Stimulated activated CD8-positive, alpha-beta memory T cell treated with anti-CD3 and anti-CD28 coated beads, Interleukin-15, amount 100 ng/mL, for 48 hours (primary cell): ENCODE results near the gene CACNA1C.

ENCODE experiments used
- DNase-seq, 2 donors: peaks; one replicate each; pipeline ENCODE4 v3.0.0-alpha.2; 2020; ENCODE audit warnings: low read depth in 2 of 2

Gene CACNA1C

DNA sequence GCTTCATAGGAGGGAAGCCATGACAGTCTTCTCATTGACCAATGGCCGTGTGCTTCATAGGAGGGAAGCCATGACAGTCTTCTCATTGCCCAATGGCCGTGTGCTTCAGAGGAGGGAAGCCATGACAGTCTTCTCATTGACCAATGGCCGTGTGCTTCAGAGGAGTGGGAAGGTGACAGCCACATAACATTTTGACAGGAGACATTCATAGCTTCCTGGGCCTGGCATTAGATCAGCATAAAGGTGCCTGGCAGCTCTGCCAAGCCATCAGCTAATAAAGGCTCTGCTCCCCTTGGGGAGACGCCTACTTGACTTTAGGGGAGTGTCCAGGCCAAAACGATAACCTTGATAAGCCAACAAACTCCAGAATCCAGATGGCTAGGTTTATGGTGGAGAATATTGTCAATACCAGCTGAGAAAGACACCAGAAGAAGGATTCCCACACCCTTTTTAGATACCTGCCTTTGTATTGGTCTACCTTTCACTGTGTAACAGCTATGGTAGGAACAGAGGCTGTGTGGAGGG, 468.0 kb downstream of the CACNA1C start:
- DNase-seq = no peak

DNA sequence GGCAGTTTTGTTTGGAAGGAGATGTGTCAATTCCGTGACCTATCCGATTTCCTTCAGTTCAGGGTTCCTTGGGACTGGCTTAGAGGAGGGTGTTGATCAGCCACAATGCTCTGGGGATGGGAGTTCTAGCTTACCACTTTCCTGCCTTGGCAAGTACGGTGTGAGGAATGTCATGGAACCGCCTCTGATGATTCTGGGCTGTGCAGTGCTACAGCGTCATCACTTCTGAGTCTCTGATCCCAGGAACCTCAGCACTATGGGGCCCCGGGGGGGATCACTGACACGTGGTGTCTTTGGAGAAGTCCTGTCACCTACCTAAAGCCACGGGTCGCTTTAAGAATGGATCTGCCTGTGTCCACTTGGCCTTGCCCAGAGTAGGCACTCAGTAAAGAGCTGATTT, 470.5 kb downstream of the CACNA1C start:
- DNase-seq = no peak

DNA sequence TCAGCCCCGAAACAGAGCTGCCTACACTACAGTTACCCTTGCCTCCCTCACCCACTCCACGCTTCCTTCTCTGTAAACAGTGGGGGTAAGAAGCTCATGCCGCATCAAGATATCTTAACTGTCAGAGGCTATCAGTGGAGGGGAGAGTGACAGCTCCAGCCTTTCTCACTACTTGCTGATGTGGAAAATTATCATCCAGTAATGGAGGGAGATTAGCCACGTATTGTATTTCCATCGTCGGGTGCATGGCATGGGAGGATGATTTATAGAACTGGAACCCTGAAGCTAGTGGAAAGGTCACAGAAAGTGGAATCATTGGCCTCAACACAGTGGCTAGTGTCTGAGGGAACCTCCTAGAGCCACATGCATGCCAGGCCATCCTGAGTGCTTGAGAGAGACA, 471.1 kb downstream of the CACNA1C start:
- DNase-seq = no peak

DNA sequence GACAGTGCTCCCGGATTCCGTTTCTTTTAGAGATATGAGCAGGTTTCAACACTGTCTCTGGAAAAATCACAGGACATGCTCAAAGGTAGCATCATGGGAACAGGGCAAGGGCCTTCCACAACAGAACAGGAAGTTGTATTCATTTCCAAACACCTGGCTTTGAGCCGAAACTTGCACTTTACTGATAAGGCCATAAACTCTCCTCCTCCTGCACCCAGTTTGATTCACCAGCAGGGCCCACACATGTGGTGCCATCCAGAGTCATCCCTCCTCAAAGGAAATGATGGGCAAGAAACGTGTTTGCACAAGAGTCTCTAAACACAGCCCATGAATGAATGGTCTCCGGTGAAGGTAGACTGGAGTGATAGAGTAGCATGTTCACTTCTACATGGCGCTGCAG, 473.6 kb downstream of the CACNA1C start:
- no peak for DNase-seq

DNA sequence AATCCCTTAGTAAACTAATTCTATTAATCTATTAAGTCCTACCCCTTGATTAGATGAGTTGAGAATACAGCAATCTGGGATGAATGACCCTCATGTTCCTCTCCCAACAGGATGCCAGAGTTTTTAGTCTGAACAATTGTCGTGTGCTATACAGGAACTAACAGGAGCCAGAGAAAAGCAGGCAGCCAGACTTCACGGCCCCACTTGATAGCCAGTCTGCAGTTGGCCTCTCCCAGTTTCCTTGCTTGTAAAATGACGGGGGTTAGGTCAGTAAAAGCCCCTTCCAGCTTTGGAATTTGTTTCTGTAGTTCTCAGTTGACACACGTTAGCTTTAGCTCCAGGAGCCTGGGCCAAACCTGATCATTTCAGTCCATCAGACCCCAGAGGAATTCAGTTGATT, 475.2 kb downstream of the CACNA1C start:
- no peak for DNase-seq

DNA sequence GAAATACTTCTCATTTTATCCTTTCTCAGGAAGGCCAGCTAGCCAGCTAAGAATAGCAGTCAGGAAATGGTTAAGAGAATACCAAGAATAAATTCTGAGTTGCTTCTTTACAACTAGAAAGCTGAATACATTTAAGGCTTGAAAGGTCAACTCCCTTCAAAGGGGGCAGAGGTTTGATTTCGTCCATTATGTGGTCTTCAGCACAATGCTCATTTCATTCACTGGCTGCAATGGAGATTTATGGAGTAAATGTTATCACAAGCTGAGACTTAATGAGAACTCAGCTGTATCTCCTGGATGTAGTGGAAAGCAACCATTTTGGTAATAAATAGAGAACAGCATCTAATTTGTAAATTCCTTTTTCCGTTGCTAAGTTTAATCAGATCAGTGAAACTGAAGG, 477.0 kb downstream of the CACNA1C start:
- DNase-seq = no peak

DNA sequence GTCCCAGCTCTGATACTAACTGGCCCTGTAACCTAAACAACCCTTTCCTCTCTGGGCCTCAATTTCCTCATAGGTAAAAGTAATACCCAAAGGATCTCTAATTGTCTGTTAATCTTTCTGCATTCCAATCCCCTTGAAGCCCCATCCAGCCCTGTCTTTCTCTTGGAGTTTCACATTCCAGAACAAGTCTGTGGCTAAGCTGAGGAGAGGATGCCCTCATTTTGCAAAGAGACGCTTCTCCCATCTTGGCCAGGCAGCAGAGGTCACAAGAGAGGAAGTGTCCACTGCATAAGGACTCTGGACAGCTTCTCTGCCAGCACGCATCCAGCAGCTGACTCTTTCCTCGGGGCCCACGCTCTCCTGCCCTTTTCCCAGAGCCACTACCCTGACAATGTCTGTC, 478.6 kb downstream of the CACNA1C start:
- no peak for DNase-seq

DNA sequence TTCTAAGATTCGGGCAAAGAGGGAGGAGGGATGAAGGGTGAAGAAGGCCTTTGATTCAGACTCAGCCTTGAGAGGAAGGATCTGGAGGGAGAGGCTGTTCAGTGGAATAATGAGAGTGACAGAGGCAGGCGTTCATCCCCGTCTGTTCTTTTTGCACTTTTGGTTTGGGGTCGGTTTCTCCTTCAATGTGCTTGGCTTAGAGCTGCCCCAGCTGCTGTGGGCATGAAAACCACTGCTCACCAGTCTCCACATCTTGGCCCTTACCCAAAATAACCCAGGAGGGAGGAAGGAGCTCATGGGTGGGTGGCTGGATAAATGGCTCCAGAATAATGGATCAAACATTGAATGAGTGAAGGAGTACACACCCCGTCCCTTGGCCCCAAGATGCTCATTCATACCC, 480.2 kb downstream of the CACNA1C start:
- DNase-seq = no peak

DNA sequence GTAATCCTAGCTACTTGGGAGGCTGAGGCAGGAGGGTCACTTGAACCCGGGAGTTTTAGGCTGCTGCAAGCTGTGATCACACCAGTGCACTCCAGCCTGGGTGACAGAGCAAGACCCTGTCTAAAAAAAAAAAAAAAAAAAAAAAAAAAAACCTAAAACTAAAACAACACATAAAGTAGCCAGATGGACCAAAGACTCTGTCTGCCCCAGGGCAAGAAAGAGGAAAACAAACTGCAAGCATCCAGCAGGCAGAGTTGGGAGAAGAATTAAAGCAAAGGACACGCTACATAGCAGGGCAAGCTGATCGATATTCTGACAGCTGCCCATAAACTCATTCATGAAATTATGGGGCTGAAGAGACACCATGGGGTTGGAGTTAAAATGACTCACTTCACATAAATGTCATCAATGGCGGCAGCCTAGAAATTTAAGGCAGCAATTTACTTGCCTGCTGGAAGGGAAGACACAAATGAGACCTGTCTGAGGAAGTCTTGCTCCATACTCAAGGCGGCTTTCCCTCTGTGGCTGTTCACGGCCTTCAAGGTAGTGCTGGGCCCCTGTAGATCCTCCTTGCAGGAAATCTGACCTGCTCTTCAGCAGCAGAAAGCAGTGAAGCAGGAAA, 482.9 kb downstream of the CACNA1C start:
- no peak for DNase-seq

DNA sequence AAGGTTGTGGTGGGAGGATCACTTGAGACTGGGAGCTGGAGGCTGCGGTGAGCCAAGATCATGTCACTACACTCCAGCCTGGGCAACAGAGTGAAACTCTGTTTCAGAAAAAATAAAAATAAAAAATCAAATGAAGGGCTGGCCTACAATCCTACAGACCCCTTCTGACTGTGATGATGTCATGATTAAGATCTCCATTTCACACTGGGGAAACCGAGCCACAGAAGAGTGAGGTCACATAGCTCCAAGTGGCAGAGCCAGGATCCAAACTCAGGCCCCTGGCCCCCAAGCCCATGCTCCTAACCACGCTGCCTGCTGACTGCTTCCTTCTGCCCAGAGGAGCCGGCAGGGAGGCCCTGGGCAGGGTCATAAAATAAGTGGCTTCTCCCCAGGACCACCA, 483.9 kb downstream of the CACNA1C start:
- no peak for DNase-seq

DNA sequence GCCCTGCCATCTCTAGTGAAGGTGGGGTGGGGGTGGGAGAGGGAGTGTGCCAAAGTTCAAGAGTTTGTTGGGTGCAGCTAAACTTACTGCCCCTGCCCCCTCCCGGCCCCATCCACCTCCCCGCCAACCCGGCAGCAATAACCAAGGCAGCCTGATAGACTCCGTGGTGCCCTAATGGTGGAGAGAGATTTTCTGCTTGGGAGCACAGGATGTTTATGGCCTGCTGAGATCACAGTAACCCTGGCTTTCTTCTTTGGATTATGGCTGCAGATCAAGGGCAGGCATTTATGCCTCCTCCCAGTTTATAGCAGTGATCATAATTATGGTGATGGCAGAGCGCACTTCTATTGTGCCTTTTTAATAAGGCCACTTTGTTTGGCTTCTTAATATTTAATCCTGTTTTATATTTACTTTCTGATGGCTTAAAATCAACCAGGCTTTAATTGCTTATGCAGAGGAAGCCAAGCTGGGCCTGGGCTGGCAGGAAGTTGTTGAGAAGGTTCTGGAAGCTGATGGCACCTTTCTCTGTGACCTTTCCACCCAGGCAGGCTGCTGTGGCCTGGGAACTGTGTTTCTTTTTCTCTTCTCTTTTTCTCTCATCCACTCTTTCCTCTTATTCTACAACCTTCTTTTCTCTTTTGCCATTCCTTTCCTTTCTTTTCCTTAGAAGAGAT, 485.2 kb downstream of the CACNA1C start:
- DNase-seq = no peak

DNA sequence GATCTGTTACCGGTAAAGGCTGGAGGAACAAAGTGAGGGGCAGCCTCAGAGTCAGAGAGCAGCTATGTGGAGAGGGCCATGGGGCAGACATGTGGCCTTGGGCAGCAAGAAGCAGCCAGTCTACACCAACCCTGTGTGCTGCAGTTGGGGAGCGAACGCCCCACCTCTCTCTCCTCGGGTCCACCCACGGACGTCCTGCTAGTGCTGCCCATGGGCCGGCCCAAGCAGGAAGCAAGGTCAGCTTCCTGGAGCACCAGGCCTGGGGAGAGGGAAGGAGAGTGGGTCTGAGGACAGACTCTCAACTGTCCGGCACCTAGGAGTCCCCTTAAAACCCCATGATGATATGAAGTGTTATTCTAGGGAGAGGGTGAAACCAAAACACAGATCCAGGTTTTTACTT, 487.2 kb downstream of the CACNA1C start:
- no peak for DNase-seq

DNA sequence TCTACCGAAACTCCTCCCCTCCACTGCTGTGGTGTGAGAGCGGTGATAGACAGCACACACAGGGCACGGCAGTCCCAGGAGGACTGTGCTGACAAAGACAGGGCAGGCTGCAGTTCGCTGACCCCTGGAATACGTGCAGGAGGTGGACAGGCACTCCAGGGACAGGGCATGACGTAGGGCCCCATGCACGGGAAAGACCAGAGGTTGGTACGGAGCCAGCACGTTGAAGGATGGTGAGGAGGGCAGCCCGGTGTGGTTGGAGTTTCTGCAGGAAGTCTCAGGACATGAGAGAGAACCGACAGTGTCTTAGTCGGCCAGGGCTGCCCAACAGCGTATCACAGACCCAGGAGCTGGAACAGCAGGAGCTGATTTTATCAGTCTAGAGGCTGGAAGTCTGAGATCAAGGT, 487.8 kb downstream of the CACNA1C start:
- DNase-seq = no peak

DNA sequence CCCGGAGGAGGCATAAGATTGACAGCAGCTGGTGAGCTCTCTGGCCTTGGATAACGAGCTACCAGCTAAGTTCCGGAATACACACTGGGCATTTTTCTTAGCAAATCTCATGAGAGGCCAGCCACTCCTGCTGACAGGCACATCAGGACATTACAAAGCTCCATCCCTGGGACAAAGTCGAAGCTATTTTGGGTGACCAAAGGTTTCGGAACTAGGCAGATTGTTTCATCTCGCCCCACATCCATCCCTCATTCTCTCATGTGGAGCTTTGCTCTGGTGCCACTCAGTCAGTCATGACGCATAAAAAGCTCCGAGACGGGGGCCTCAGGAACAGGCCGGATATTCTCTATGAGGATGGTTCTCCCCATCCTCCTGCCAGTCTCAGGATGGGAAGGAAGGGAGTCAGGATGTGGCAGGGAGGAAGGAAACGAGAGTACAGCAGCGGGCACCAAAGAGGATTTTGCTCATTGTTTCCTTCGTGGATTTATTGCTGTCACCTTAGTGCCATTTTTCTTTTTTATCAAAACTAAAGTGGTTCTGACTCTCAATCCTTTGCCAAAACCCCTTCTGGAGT, 488.9 kb downstream of the CACNA1C start:
- DNase-seq = no peak

DNA sequence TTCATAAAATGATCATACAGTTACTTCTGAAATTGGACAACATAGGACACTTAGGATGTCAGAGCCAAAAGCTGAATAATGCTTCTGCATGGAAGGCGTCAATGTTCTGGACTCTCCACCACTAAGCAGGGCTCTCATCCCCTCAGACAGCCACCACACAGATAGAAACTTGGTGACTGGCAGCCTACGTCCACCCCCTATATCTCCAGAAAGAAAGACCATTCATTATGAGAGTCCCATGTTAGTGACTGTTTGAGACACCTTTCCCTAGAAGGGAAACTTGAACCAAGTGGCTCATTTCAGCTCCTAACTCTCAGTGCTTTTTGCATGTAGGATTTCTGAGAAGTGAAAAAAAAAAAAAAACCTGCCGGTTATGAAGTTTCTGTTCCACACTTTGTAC, 491.0 kb downstream of the CACNA1C start:
- no peak for DNase-seq

DNA sequence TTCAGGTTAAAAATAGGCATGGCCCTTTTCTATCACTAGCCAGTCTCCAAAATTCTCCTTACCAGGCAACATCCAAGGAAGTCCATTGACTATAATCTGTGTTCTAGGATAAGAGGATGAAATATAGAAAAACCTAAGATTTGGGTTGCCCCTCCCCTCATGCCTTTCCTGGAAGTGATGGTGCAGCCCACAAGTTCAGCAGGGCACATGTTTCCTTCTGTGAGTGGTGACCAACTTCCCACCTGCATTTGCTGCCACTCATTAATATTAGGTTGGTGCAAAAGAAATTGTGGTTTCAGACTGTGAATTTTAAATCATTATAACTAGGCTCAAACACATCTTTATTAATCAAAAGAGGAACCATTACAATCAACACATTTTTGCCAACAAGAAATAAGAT, 491.4 kb downstream of the CACNA1C start:
- DNase-seq = no peak

DNA sequence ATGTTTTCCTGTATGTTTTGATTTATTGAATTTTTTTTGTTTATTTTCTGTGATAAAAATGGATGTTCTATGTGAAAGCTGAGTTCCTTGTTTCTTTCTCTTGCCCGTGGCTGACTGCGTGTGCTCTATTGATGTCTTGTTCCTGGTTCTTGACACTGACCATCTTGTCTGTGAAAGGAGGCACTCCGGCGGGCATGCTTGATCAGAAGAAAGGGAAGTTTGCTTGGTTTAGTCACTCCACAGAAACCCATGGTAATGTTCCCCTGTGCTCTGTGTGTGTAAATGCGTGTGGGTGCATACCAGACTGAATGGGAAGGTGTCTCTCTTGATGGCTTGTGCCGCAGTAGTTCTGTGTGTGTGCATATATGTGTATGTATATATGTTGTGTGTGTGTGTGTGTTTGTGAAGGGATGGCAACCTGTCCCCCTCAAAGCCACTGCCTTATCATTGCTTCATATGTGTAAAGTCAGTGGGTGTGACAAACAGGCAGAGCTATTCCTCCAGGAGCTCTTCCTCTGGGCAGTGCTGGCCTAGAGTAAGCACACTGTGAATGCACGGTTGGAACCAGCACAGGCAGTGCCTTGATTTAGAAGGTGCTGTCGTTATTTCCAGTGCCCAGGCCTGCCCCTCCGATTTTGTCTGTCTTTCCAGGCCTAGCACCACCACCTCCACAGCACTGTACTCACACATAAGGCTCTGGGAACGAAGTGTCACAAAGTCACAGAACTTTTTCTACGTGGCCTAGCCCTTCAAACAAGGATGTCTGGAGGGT, 494.7 kb downstream of the CACNA1C start:
- DNase-seq = no peak

DNA sequence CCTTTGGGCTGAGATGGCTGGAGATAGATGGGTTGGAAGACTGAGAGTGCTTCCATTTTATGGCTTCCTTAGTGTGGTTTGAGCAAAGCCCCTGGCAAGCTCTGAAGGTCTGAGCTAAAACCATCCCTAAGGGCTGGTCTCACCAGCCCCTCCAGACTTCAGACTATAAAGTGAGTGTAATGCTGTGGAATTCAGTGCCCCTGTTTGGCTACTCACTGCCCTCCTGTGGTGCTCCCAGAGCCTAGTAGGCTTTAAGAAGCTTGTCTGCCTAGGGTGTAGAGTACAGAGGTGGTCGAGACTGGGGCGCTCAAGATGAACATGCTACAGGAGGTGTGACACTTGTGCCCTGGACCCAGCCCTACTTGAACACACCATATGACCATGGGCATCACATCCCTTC, 495.3 kb downstream of the CACNA1C start:
- no peak for DNase-seq

DNA sequence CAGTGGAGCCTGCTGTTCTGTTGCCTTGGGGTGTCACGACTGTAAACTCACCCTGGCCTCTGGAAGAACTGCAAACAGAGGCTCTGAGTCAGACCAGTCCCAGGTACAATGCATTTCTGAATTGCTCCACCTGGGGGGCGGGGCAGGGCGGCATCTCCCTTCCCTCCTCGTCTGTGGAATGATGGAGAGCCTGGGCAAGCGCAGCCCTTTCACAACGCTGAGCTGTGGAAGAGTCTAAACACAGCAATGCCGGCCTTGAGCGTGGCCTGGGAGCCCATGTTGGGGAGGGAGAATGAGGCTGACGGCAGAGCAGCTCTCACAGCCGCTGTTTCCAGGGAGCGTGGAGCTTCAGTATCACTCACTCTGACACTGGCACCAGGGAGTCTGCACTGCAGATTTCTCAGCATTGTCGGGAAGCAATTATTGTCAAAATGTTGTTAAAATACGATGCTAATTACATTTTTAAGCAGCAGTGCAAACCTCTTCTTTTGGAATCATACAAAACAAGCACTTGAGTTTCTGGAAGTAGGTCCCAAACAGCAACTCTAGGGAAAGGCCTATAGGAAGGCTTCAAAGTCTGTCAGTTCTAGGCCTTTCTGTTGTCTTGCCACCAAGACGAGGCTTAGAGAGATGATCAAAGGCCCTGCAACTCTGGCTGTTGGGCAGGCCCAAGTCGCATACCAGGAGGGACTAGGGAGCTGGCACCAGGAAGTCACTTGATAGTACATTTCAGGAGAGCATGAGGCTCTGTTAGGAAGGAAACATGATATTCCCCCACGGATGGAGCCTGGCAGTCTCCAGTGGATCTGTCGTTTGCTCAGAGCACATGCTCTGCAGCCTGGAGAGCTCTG, 498.0 kb downstream of the CACNA1C start:
- DNase-seq = no peak

DNA sequence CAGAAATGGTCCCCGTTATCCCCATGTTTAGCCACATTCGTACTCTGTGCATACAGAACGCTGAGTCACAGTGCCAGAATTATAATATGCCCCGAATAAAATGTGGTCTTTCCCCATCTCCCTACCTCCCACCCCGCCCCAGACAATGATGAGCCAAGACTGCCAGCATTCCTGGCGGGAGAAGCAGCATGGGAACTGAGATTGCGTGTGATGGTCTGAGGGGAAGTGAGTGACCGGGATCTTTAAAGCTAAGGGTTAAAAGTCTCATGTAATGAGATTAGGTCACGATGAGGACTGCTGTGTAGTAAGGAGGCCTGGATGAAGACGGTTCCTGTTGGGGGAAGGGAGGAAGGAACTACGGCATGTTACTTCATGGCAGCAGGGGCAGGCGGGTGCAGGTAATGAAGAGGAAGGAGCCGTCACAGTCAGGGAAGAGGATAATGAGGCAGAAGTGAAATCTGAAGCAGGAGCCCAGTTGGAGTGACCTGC, 498.7 kb downstream of the CACNA1C start:
- DNase-seq = no peak

DNA sequence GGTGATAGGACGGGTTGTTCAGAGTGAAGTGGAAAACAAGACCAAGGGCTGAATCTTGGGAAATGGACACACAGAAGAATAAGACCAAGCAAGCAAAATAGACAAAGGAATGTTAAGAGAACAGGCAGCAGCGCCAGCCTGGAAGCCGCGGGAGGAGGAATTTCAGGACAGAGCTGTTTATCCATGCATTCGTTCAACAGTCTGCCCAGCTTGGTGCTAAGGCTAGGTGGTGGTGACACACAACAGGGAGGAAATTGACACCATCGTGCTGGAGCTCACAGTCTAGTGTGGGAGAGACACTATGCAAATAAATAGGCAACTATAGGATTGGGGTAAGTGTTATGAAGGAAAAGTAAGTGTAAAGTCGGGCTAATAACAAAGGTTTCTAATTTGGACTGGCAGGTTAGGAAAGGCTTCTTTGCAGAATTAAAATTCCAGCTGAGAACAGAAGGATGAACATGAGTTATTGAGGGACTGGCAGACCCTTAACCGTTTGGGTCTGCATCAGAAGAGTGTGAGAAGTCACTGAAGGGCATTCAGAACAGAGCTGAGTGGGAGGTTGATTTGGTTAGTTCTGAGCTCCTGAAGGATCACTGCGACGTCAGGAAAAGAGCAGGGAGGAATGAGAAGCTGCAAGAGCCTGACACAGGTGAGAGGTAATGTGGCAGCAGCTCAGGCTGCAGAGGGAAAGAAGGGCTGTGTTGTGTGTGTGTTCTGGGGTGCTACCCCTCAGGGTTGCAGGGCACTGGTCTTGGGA, 499.4 kb downstream of the CACNA1C start:
- no peak for DNase-seq
